Mesenteric fat pad (tissue), 1 donor: Measurements from ENCODE around the gene HPCAL1. TPM values are rescaled to one million over a fixed set of nuclear protein-coding genes. Genes with fewer than 3 reads are reported as not detected.

ENCODE experiments used
- DNase-seq: peaks from one replicate; pipeline ENCODE4 v3.0.0-alpha.2; 2020; ENCODE audit warnings: low spot score
- total RNA-seq: library from RNA; stranded (reverse); fragmentation: NEBNext Ultra II Directional; extraction: Animal tissue kit (Norgen Biotek cat#: 25700); gene quantifications from one replicate; pipeline ENCODE4 v1.2.1, GENCODE V29; 2021
- donor health status: DM: yes; HTN: yes; CAD: no.

Gene HPCAL1
- total RNA-seq, 1 donor from 2014 or later = 45.3 TPM

GRCh38 chr2:10269291-10269690 lies 33.4 kb upstream of the HPCAL1 start:
- DNase-seq = peak; percentile 67

GRCh38 chr2:10269711-10270610 lies 32.7 kb upstream of the HPCAL1 start:
- peak; percentile 77 for DNase-seq

GRCh38 chr2:10271509-10271908 lies 31.2 kb upstream of the HPCAL1 start:
- no peak for DNase-seq

- DNase-seq = peak; percentile 87
Observed at GRCh38 chr2:10271946-10272345, 30.8 kb upstream of the HPCAL1 start.

- DNase-seq = peak; percentile 20
Observed at GRCh38 chr2:10272464-10272863, 30.2 kb upstream of the HPCAL1 start.

- peak; percentile 77 for DNase-seq
Observed at GRCh38 chr2:10273215-10274175, 29.2 kb upstream of the HPCAL1 start.

- peak; percentile 28 for DNase-seq
Observed at GRCh38 chr2:10274376-10274775, 28.3 kb upstream of the HPCAL1 start.

GRCh38 chr2:10274983-10275802 lies 27.5 kb upstream of the HPCAL1 start:
- no peak for DNase-seq

GRCh38 chr2:10276481-10277292 lies 26.0 kb upstream of the HPCAL1 start:
- DNase-seq = no peak

- DNase-seq = no peak
Observed at GRCh38 chr2:10277293-10278028, 25.2 kb upstream of the HPCAL1 start.

GRCh38 chr2:10278029-10278762 lies 24.5 kb upstream of the HPCAL1 start:
- no peak for DNase-seq

GRCh38 chr2:10278763-10279471 lies 23.8 kb upstream of the HPCAL1 start:
- DNase-seq = no peak

- no peak for DNase-seq
Observed at GRCh38 chr2:10279472-10279870, 23.2 kb upstream of the HPCAL1 start.

- DNase-seq = no peak
Observed at GRCh38 chr2:10279946-10280463, 22.7 kb upstream of the HPCAL1 start.

GRCh38 chr2:10281891-10282290 lies 20.8 kb upstream of the HPCAL1 start:
- DNase-seq = no peak

GRCh38 chr2:10282611-10283105 lies 20.0 kb upstream of the HPCAL1 start:
- no peak for DNase-seq
